HEK293T (cell line): ENCODE results near the gene PRDM15.

Experiments used
- CTCF ChIA-PET: fragments of 350-600 bp; formaldehyde crosslinking; extraction: SDS; loops from one replicate; lab custom pipeline; 2021; ENCODE audit warnings: antibody characterized with exemption, inconsistent platforms; lab: Yijun Ruan, JAX
- POLR2A ChIA-PET: fragments of 350-600 bp; formaldehyde crosslinking; extraction: SDS; loops from one replicate; lab custom pipeline; 2020; ENCODE audit warnings: antibody characterized with exemption, inconsistent platforms; lab: Yijun Ruan, JAX
- DNase-seq: peaks from one replicate; pipeline ENCODE4 v3.0.0; 2012; ENCODE audit warnings: mixed read lengths; ENCODE audit errors: extremely low spot score
- ARNT ChIP-seq: fragments of 450-650 bp; IDR thresholded peaks from 2 replicates; pipeline ENCODE4 v1.6.1; 2017; ENCODE audit warnings: mild to moderate bottlenecking
- BHLHE40 ChIP-seq: fragments of 450-650 bp; IDR thresholded peaks from 2 replicates; pipeline ENCODE4 v1.6.1; 2016; ENCODE audit warnings: mild to moderate bottlenecking, moderate library complexity, borderline replicate concordance
- CTBP1 ChIP-seq: fragments of 450-650 bp; IDR thresholded peaks from 2 replicates; pipeline ENCODE4 v1.6.1; 2016; ENCODE audit warnings: borderline replicate concordance
- ELF4 ChIP-seq: fragments of 450-650 bp; IDR thresholded peaks from 2 replicates; pipeline ENCODE4 v1.6.1; 2017; ENCODE audit warnings: antibody characterized with exemption
- FOXA1 ChIP-seq: fragments of 450-650 bp; IDR thresholded peaks from 2 replicates; pipeline ENCODE4 v1.6.1; 2016; ENCODE audit warnings: mild to moderate bottlenecking
- FOXK2 ChIP-seq: fragments of 450-650 bp; IDR thresholded peaks from 2 replicates; pipeline ENCODE4 v1.6.1; 2016; ENCODE audit warnings: mild to moderate bottlenecking
- FOXM1 ChIP-seq: fragments of 450-650 bp; IDR thresholded peaks from 2 replicates; pipeline ENCODE4 v1.6.1; 2017; ENCODE audit warnings: mild to moderate bottlenecking, borderline replicate concordance
- HDGF ChIP-seq: fragments of 450-650 bp; IDR thresholded peaks from 2 replicates; pipeline ENCODE4 v1.6.1; 2017; ENCODE audit warnings: antibody characterized with exemption, borderline replicate concordance
- L3MBTL2 ChIP-seq: fragments of 450-650 bp; conservative IDR thresholded peaks from 2 replicates; pipeline ENCODE4 v1.6.1; 2016; ENCODE audit warnings: mild to moderate bottlenecking
- LEF1 ChIP-seq: fragments of 450-650 bp; IDR thresholded peaks from 2 replicates; pipeline ENCODE4 v1.6.1; 2017; ENCODE audit warnings: mild to moderate bottlenecking, borderline replicate concordance
- NFRKB ChIP-seq: fragments of 450-650 bp; IDR thresholded peaks from 2 replicates; pipeline ENCODE4 v1.6.1; 2016; ENCODE audit warnings: mild to moderate bottlenecking, moderate library complexity
- SP1 ChIP-seq: fragments of 450-650 bp; IDR thresholded peaks from 2 replicates; pipeline ENCODE4 v1.6.1; 2017
- SUZ12 ChIP-seq: fragments of 450-650 bp; IDR thresholded peaks from 2 replicates; pipeline ENCODE4 v1.6.1; 2016; ENCODE audit warnings: mild to moderate bottlenecking
- TARDBP ChIP-seq: fragments of 450-650 bp; IDR thresholded peaks from 2 replicates; pipeline ENCODE4 v1.6.1; 2016
- ZNF384 ChIP-seq: fragments of 450-650 bp; IDR thresholded peaks from 2 replicates; pipeline ENCODE4 v1.6.1; 2016
- TF ChIP-seq, protein P1 (sequence below): fragments of 450-650 bp; IDR thresholded peaks from 2 replicates; pipeline ENCODE4 v1.6.1; 2016

Gene PRDM15

DNA sequence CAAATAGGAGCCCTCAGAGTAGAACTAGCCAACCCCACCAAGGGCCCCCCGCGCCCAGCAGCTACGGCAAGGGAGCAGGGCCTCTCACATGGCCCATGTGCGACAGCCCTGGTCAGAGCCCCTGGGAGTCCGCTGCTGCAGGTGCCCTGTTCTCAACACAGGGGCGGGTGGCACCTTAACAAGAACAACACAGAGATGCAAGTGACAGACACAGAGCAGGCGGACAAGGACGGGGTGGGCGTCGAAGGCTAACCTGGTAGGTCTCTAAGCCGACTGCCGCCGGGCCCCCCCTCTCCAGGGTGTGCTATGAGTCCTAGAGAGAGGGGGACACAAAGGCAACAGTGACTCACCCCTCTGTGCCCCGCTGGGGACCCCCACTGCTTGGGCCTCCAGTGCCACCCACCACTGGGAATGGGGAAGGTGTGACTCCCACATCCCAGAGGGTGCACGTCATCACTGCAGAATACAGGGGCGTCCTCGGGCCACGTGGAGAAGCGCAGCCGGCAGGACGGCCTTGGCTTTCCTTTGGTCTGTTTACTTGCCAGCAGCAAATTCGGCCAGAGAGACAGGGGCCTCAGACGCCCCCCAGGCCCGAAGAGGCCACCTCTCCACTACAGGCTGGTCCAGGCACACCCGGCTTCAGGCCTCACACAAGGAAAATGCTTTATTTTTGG is 44.8 kb downstream of the PRDM15 start:
- TF ChIP-seq SUZ12 (no peak), ARNT (no peak), FOXM1 (no peak), LEF1 (no peak), ZNF384 (no peak), FOXK2 (no peak), HDGF (no peak)
- CTCF ChIA-PET, result no interaction called here
- POLR2A ChIA-PET, result no interaction called here
- no peak for DNase-seq

DNA sequence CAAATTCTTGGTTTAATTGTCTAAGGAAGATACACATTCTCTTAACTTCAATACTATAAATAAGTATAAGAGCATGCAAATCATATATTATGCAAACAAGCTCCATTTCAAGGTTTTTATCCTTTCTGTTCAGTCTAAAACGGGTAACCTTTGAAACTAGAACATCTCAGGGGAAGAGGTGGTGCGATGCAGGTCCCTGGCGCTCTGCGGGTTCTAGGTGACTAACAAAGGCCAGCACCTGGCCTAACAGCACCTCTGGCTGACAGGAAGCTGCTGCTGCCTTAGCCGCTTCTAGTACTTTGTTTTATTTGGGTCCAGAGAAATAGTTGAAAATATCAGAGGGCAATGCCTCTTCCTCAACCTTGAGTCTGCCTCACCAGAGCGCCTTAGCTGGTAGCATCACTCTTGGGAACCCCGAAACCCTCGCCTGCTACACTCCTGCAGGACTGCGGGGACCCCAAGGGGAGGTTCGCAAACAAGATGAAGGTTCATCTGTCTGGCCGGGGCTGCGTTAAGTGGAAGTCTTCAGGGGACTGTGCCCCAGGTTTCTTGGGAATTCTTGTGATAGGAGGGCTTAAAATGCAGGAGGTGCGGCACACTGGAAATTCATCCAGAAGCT is 45.5 kb downstream of the PRDM15 start:
- CTCF ChIA-PET, result no interaction called here

DNA sequence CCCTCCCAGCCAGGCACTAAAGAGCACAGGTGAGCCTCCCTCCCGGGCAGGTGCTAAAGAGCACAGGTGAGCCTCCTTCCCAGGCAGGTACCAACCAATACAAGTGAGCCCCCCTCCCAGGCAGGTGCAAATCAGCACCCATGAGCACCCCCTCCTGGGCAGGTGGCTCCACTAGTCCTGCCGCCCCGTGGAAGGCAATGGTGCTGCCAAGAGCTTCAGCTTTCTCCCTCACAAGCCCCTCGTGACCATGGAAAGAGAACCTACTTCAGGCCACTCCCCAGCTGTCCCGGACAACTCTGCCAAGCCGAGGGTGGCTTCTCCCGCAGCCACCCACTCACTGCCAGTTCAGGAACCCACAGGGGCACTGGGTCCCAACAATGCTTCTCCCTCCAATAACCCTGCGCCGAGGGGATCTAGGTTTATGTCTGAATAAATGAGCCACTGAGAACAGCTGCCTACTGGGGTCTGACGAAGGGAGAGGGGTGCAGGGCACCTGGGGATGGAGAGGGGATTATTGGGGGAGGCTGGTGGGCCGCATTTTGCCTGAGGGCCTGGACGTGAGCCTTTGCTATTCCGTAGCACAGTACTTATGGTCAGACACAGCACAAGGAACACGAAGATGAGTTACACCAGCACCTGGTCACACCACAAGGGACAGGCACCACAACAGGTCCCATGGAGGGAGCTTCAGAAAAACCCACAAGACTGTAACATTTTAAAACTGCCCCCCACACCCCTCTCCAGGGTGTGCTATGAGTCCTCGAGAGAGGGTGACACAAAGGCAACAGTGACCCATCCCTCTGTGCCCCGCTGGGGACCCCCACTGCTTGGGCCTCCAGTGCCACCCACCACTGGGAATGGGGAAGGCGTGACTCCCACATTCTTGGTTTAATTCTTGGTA is 46.3 kb downstream of the PRDM15 start:
- CTCF ChIA-PET, result no interaction called here
- no peak for DNase-seq
- POLR2A ChIA-PET, result no interaction called here
- no peak for TF ChIP-seq SP1
- TF ChIP-seq, protein P1, sequence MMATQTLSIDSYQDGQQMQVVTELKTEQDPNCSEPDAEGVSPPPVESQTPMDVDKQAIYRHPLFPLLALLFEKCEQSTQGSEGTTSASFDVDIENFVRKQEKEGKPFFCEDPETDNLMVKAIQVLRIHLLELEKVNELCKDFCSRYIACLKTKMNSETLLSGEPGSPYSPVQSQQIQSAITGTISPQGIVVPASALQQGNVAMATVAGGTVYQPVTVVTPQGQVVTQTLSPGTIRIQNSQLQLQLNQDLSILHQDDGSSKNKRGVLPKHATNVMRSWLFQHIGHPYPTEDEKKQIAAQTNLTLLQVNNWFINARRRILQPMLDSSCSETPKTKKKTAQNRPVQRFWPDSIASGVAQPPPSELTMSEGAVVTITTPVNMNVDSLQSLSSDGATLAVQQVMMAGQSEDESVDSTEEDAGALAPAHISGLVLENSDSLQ, result no peak
- no peak for TF ChIP-seq CTBP1
- no peak for TF ChIP-seq FOXA1

More for the DNA sequence above, 45.5 kb downstream of the PRDM15 start:
- POLR2A ChIA-PET, result no interaction called here
- no peak for TF ChIP-seq ZNF384
- no peak for TF ChIP-seq TARDBP
- no peak for TF ChIP-seq FOXK2
- TF ChIP-seq ARNT, result no peak
- no peak for TF ChIP-seq ELF4
- TF ChIP-seq NFRKB, result no peak
- DNase-seq, result no peak

DNA sequence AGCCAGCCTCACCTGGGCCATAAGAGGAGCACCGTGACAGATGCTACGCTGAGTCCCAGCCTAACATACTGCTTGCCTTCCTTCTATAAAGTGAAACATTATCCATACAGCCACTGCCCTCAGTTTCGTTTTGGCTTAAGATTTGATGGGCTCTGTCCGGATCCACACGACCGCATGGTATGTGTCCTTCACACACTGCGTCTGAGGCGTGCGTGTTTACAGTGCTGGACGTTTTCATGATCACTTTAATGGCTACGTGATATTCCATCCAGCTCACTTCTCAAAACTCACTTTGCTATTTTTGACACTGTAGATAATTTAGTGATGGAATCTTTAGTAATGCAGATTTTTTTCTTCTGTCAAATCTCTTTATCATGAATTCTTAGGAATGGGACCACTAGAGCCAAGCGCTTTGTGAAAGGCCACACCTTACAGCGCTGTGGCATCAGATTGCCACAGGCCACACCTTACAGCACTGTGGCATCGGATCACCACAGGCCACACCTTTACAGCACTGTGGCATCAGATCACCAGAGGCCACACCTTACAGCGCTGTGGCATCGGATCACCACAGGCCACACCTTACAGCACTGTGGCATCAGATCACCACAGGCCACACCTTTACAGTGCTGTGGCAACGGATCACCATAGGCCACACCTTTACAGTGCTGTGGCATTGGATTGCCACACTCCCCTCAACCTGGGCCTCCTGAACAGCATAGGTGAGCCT is 47.1 kb downstream of the PRDM15 start:
- no peak for DNase-seq
- POLR2A ChIA-PET, result no interaction called here
- TF ChIP-seq ZNF384 (no peak), BHLHE40 (no peak), TARDBP (no peak), LEF1 (no peak), FOXA1 (no peak), FOXK2 (no peak), SP1 (no peak), HDGF (no peak), NFRKB (no peak), L3MBTL2 (no peak), FOXM1 (no peak), ARNT (no peak), SUZ12 (no peak), ELF4 (no peak), CTBP1 (no peak)
- TF ChIP-seq, protein P1, result no peak
- CTCF ChIA-PET, result no interaction called here

DNA sequence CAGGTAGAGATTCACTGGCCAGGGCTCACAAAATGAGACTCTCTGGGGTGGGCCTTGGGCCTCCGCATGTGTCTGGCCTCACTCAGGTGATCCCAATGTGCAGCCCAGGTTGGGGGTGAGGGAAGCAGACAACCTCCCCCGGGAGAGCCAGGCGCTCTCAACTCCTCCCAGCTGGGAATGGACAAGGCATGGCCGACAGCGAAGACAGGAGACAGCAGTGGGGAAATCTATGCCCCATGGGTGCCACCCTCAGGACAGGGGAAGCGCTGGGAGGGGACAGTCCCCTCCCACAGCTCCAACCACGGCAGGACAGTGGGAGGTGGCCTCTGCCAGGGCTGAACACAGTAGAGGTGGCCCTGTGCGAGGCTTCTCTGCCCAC is 47.7 kb downstream of the PRDM15 start:
- DNase-seq, result no peak
- POLR2A ChIA-PET, result no interaction called here
- TF ChIP-seq TARDBP (no peak), HDGF (no peak), LEF1 (no peak)
- CTCF ChIA-PET, result no interaction called here

DNA sequence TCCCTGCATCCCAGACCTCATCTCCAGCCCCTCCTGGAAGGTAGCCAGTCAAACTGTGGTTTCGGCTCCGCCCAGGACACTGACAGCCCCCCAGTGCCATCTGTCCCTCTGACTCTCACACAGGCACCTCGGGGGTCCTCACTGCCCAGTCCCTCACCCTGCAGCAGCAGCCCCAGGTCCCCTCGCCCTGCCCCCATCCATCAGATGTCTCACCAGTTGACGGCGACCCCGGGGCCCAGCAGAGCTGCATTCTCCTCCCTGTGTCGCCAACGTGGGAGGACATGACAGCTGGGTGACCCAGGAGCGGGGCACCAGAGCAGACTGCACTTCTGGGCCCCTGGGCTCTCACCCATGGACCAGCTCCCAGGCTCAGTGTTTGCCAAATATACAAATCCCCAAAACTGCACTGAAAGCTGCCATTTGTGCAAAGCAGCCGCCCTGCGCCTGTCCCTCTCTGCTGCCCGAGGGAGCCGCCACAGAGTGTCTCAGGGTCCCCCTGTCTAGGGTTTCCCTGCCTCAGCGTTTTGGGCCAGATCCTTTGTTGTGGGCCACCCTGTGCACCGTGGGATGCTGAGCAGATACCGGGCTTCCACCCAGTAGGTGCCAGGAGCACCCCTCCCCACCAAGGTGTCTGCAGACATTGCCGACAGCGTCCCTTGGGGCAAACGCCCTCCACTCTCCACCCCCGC is 48.2 kb downstream of the PRDM15 start:
- ChIA-PET CTCF (interaction anchor here (0.6 kb wide), 1 partner anchor 704 kb away, joined by 3 read pairs; no protein-coding TSS in a partner anchor), POLR2A (no interaction called here)
- no peak for TF ChIP-seq L3MBTL2
- no peak for TF ChIP-seq ELF4
- DNase-seq, result no peak
